ENCODE data around the gene BEND7.

GRCh38 chr10:13502380-13502779 is 26.4 kb downstream of the BEND7 start:
- TF ChIP-seq, protein P1, sequence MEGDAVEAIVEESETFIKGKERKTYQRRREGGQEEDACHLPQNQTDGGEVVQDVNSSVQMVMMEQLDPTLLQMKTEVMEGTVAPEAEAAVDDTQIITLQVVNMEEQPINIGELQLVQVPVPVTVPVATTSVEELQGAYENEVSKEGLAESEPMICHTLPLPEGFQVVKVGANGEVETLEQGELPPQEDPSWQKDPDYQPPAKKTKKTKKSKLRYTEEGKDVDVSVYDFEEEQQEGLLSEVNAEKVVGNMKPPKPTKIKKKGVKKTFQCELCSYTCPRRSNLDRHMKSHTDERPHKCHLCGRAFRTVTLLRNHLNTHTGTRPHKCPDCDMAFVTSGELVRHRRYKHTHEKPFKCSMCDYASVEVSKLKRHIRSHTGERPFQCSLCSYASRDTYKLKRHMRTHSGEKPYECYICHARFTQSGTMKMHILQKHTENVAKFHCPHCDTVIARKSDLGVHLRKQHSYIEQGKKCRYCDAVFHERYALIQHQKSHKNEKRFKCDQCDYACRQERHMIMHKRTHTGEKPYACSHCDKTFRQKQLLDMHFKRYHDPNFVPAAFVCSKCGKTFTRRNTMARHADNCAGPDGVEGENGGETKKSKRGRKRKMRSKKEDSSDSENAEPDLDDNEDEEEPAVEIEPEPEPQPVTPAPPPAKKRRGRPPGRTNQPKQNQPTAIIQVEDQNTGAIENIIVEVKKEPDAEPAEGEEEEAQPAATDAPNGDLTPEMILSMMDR (IDR thresholded peaks at IDR 0.05; ENCODE audit: insufficient read depth, low read depth, low read length): no peak
- TF ChIP-seq EZH2 (IDR thresholded peaks at IDR 0.05; ENCODE audit: insufficient read depth, low read length): no peak

Measured in astrocyte (in vitro differentiated cells and primary cell).